HT-29 (cell line): ENCODE measurements around the gene FRMD4B. TPM values are rescaled to one million over a fixed set of nuclear protein-coding genes. Genes with fewer than 3 reads are reported as not detected.

Source experiments
- DNase-seq: peaks from one replicate; pipeline ENCODE4 v3.0.0-alpha.2; 2015; ENCODE audit warnings: low spot score
- total RNA-seq: library from RNA; depleted of rRNA; stranded (reverse); fragments of >200 nt; shearing (Covaris generic); gene quantifications from 2 replicates; pipeline ENCODE4 v1.2.3, GENCODE V29; 2014

The FRMD4B gene
- total RNA-seq, 1 experiment from 2014 or later, result 19.6 TPM

DNA sequence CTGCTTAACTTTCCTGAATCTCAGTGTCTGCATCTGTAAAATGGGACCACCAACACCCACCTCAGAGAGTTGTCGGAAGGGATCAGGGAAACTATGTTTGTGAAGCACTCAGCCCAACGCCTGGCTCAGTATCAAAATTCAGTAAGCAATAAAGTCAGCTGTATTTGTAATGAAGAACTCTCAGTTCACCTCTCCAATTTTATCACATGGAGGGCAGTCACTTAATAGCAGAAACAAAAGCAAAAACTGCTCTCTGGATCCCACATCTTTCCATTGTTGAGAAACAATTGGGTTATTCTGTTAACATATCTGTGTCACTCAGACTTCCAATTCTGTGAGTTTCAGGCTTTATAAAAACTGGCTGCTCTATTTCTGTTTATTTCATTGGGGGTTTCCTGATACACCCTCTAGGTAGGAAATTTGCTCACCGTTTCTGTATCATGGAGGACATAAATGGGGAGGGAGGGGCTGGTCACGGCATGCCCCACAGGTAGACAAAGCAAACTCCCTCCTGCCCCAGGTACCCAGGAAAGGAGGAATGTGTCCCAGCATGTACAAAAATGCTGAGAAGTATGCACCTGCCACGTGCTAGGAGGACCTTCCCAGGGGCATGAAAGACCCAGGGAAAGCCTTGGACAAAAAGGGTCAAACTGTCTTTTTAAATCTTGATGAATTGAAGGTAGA, 182.1 kb downstream of the FRMD4B start:
- DNase-seq, result no peak

DNA sequence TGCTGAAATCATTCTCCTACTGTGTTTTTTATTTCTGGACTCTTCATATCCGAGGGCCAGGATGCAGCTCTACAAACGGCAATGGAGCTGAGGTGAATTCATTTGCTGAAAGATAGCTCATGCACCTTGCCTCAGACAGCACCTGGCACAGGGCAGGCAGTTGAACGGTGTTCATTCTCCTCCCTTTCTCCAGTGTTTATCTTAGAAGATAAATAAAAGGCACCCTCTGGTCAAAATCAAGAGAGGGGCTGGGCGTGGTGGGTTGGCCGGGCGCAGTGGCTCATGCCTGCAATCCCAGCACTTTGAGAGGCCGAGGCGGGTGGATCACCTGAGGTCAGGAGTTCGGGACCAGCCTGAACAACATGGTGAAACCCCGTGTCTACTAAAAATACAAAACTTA, 184.2 kb downstream of the FRMD4B start:
- peak; percentile 38 for DNase-seq

DNA sequence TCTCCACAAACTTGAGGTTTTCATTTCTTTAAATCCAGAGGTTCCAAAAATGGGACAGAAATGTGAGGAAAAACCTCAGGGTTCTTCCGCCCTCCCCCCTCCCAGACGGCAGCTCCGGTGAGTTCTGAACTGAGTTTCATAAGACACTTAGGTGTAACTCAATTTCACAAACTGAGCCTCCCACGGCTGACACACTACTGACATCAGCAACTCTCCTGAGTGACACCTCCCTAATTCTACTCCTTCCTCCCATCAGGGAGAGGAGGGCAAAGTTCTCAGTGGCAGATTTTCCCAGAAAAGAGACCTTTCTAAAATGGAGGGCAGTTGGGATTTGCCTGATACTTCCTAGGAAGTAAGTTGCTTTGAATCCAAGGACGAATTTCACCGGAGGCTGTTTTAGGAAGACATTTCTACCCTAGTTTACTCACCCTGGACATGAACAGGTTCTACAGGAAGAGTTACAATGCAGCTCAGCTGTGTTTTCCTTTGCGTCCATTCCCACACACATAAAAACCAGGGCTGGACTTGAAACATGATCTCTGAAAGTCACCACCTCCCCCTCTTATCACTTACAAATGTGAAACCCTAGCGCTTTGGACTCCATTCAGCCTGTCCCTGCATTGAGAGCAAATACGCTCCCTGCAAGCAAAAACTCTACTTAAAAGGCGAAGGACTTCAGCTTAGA, 185.4 kb downstream of the FRMD4B start:
- DNase-seq, result peak; percentile 86

DNA sequence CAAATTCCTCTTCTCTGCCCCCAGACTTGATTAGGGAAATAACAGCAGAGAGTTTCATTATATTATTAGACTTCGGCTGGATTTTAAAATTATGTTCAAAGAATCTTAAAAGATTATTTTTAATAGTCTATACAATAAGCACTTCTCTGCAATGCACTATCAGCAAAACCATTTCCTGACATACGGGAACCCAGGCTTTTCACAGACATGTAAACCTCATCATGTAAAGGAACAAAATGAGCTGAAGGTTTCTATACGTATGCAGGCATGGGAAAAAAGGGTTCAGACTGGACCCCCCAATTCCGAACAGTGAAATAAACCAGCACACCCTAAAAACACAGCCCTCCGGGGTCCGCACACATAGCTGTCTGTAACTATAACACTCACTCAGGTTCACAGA, 185.9 kb downstream of the FRMD4B start:
- no peak for DNase-seq

DNA sequence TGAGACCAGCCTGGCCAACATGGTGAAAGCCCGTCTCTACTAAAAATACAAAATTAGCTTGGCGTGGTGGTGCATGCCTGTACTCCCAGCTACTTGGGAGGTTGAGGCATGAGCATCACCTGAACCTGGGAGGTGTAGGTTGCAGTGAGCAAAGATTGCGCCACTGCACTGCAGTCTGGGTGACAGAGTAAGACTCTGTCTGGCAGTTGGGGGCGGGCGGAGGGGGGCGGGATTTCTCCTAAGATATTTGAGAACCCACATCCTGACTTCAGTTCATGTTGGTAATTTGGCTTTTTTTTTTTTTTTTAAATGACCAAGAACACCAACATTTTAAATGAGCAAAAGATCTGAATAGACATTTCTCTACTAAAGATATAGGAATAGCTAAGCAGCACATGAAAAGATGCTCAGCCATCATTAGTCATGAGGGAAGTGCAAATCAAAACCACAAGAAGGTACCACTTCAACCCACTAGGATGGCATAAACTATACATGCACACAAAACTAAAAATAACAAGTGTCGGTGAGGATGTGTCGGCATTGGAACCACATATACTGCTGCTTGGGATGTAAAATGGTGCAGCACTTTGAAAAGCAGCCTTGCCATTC, 187.9 kb downstream of the FRMD4B start:
- no peak for DNase-seq

DNA sequence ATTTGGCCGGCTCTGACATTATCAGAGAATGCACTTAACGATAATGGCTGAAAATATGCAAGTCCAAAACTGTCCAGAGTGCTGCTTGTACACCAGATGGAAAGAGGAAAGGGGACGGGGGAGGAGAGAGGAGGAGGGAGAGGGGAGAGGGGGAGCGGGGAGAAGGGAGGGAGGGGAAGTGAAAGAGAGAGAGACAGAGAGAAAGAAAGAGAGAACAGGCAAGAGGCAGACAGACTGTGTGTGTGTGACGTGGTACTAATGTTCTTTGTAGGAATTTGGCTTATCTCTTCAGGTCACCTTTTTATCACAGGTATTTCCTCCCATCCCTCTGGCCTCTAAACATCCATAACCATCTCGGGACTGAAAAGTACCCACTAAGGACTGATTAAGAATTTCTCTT, 188.4 kb downstream of the FRMD4B start:
- no peak for DNase-seq

DNA sequence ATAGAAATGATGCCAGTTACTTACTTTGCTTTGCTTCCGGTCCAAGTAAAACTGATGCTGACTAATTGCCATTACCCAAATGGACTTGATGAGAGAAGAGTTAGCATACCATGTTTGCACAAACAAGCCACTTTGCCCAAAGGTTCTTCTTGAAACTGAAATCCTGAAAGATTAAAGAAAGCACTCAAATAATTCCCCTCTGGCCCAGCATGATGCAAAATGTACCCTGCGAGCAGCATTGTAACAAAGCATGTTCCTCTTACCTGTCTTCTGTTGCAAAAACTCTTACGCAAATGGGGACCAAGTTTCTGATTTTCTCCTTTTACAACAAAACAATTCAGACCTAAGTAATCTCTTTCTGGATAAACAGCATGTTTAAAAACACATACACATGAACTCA, 189.0 kb downstream of the FRMD4B start:
- no peak for DNase-seq

DNA sequence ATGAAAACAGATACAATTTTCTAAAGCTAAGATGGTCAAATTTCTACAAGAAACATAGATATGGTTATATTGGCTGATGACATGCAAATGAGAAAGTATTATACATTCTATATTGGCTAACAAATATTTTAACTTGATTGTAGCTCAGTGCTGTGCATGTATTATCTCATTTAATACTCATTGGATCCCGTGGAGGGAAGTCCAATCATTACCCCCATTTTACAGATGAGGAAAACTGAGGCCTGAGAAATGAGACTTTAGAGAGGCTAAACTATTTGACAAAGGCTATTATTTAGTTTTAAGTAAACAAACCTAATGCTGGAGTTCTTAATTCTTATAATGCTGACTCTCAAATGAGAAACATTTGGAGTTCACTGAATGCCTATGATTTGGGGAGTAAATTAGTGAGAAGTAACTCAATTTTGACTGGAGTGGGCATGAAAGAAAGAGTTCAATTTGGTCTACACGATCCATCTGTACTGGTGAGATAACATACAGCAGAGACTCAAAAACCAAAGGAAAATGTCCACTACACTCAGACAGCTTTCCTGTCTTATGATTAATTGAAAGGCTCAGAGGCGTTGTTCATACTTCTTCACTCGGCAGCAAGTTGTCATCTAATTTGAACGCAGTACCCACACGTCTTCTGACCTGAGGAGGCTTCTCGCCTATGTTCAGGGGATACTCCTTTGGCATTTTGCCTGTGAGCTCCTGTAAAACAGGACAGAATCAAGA, 191.3 kb downstream of the FRMD4B start:
- DNase-seq, result no peak

DNA sequence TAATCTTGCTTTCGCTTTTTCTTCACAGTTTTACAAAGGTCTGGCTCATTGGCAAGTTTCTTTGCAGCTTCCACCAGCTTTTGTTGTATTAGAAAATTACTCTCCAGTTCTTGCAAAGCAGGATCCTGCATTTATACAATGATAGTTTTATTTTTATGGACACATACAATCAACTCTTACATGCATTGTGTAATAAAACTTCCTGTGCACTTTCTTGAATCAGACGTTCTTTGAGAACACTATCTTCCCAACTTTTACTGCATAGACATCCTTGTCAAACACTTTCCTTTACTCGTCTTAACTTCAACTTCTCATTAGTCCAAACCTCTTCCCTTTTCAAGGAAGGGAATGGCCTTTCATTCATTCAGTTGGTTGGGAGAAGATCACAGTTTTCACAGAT, 192.1 kb downstream of the FRMD4B start:
- DNase-seq, result no peak

DNA sequence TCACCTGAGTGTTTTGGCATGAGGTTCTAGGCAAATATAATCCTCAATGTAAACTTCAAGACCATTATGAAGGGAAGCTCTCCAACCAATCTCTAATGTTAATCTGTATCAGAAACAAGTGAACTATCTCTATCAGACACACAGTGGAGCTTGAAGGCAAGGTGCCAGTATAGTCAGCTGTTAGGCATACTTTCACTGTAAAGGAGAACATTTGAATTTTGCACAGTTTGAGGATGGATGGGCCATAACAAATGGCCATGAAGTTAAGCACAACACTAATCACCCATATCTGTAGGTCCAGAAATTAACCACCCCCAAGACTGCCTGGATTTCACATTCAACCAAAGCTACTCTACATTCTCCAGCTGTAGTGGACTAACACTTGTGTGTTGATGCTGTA, 194.4 kb downstream of the FRMD4B start:
- no peak for DNase-seq

DNA sequence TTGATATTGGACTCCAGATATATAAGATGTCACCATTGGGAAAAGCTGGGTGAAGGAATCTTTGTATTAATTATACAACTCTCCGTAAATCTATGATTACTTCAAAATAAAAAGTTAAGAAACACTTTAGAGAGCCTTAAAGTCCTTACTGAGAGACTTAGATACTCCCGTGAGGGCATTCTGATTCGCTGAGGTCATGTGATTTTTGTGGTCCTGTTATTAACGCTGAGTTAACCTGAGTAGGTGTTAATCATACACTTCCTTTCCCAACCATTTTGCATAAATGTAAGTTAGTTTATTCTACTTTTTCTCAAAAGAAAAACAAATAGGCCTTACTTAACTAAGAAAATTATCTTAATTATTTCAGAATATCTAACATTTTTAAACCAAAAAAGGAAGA, 196.4 kb downstream of the FRMD4B start:
- no peak for DNase-seq

DNA sequence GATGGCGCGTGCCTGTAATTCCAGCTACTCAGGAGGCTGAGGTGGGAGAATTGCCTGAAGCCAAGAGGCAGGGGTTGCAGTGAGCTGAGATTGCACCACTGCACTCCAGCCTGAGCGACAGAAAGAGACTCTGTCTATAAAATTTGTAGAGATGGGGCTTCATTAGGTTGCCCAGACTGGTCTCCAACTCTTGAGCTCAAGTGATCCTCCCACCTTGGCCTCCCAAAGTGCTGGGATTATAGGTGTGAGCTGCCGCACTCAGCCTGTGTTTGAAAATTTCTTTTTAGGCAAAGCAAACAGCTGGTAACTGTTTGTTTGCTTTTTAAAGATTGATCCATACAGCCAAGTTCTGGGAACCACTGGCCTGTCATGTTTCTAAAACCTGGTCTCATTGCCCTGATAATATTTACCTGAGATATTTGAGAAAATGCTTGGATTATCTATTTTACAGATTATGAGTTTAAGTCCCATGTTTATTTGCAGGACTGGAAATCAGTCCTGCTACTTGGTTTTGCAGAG, 199.3 kb downstream of the FRMD4B start:
- no peak for DNase-seq

DNA sequence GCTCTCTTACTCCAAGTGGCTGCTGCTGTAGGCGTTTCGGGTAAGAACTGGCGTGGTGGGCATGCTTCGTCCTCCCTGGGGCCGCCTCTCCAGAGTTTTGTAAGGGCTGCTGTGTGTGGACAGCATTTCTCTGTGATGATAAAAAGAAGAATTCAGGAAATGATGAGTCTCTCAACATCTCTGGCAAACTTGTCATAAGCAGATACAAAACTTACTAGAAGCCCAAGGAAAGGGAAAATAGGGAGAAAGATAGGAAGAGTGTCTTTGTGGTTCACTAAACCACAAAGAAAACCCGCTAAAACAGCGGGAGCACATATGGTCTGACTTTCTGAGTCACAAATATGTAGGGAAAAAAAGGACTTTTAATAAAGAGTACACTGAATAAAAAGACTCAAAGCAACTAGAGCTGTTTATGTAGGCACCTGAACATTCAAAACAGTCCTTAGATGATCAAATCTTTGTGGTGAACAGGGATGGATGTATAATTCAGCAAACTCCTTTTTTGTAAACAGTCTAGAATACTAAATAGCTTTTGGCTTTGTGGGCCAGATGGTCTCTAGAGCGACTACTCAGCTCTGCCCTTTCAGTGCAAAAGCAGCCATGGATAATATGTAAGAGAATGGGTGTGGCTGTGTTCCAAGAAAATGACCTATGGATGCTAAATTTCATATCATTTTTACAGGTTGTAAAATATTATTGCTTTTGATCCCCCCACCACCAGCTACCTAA, 203.1 kb downstream of the FRMD4B start:
- peak; percentile 21 for DNase-seq

DNA sequence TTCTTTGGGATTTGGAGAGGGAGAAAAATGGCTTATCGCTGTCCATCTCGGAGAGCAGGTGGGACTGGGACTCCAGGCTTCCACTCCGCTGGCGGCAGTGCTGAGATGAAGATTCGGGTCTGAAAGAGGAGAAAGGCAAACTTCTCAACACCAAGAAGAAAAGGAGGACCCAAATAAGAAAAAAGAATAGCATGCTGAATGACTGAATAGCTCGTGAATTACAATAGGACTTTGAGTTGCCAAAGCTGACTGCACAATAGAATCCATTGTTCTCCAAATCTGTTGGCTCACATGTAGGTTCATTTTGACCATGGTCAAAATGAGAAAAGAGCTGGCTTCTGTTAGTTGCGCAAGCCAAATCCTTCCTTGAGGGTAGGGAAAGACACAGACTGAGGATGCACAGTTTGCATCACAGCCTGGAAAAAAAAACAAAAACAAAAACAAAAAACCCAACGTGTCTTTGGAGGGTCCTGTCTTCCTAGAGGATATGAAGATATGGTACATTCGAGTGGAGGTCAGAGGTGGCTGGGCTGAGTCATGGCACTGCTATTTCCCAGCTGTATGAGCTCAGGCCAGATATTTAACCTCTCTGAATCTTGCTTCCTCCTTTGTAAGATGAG, 204.2 kb downstream of the FRMD4B start:
- DNase-seq, result peak; percentile 59

DNA sequence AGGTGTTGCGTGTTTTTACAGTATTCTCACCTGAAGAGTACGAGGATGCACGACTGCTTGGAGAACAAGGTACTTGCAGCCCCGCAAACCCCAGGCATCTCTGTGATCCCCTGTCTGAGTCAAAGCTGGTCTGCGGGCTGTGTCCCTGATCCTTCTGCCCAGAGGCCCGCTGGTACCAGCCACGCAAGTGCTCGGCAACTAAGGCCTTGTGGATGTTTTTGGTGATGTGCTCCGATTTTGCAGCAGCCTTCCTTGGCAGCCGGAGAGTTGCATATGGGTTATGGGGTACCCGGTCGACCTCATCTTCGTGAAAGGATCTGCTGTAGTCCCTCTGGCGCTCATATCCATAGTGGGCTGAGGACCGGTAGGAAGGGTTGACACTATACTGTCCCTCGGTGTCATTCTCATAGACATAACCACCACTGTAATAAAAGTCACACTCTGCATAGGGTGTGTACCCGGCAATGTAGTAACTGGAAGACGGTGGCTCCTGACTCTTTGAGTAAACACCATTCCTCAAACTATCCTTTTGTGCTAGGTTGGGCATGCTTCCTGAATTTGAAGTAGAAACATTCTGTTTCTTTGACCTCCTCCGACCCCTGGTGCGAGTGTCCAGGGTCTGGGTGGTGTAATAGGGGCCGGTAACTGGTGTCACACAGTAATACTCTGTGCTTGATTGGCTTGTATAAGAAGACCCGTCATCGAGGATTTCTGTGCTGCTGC, 204.9 kb downstream of the FRMD4B start:
- no peak for DNase-seq

DNA sequence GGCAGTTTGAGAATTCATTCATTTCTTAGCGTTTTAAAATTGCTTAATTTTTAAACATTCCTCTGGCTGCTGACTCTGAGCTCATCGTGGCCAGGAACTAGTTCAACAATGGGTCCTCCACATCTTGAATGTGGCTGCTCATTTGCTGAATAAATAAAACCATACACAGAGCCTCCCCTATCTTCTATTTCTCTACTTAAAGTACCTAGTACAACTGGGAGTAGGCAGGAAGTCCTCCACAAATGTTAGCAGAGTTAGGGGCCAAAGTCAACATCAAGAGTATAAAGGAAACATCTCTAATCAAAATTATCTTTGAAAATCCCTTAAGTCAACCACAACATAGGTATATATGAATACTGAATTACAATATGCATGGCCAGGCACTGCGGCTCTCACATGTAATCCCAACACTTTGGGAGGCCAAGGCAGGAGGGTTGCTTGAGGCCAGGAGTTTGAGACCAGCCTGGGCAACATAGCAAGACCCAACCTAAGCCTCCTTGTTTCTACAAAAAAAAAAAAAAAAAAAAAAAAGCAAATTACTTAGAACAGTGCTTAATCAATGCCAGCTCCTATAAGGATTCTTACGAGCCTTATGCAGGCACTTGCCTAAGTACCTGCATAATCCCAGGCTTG, 206.0 kb downstream of the FRMD4B start:
- no peak for DNase-seq

DNA sequence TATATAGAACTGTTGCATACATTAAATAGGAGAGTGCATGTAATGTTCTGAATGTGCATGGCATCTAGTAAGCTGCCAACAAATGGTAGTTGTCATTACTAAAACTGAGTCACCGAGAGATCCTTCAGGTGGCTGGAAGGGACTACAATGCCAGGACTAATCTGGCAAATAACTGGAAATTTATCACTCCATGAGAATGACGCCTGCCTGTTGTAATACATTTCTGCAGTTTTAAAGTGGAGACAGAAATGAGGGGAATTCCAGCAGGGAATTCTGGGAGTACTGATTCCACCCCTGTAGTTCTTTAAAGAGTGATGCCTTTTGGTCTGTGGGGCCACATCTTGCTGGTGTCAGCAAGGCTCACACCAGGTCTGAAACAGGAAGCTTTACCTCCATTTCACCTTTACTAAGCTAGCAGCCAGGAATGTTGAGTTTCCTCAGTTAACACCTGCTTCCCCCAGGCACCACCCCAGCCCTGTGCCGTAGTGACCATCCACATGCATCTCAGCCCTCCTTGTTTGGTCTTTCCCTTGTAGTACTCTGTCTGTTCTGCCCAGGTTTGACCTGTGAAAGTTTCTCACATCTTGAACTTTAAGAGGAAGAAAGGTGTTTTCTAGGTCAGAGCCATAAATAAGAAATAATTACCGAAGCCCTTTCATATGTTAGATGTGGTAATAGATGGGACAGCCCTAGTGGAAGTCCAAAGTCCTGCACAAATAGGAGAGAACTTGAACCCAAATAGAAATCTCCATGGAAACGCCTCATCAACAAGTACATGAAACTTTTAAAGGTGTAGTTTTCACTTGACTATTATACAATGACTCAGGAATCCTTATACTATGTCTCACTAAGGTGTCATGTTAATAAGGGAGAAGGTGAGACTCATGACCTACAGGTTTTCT, 206.8 kb downstream of the FRMD4B start:
- DNase-seq, result peak; percentile 91

DNA sequence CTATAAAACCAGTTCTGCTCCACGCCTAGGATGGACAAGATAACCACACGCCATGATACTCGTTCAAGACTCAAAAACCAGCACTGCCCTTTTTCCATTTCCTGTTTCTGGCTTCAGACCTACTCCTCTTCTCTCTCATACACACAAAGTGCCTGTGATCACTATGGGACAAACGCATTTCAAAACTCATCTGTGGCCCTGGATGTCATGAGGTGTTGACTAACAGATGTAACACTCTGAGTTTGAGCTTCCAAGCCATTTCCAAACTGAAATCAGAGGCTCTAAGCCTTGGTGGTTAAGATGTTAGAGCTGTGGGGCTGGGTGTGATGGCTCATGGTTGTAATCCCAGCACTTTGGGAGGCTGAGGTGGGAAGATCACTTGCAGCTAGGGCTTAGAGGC, 207.8 kb downstream of the FRMD4B start:
- no peak for DNase-seq
